ENCODE data around the gene ADRA1B.

ADRA1B gene

DNA sequence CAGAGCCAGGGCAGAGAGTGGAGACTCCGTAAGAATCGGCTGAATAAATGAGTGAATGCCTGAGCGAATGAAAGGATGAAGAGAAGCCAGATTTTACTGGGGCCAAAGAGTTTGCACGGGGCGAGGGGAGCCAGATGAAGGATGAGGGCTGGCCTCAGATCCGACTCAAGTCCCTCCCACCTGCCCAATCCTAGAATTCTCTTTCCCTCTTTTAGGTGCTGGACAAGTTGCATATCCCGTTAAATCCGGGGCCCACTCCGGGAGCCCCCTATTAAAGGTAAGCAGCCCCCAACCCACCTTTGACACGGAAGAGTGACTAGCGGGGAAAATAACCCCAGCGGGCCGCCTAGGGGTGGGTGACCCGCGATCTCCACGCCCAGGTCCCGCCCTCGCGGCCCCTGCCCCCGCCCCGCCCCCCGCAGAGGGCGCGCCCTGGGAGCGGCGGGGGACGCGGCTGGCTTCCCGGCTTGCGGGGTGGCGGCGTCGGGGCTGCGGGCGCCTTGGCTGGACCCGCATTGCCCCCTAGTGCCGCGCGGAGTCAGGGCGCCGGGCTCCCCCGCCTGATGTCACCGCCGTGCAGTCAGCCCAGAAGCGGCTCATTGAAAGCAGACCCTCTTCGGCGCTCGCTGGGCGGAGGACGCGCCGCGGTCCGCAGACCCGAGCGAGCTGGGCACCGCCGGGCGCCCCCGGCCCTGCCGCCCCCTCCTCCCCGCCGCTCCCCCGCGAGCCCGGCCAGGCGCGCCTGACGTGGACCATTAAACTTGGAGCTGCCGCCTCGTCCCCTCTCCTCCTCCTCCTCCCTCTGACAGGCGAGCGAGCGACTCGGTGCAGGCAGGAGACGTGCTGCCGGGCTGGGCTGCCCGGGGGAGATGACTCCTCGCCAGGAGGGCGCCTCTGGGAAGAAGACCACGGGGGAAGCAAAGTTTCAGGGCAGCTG, at the start of gene ADRA1B:
ADRA1B (plus strand) TSS at position 579 of the 937 bp plus-strand sequence. CDS start 424 bp downstream, outside the sequence.
- Mint-ChIP-seq H3K4me1 (ENCODE audit: low read depth) (peaks cover 12% of the 10 kb centered on the region), H3K27me3 (peaks cover 67% of the 10 kb centered on the region), H3K36me3 (ENCODE audit: low read depth) (no peaks in the 10 kb centered on the region), H3K27ac (no peak within 1 kb of the TSS), H3K4me3 (no peak within 1 kb of the TSS), H3K9me3 (no peaks in the 10 kb centered on the region)
- intact Hi-C loops (cut with micrococcal nuclease), result loop anchor here (2.0 to 5.0 kb wide), 4 partner anchors 399 to 629 kb away; partner anchors contain the start of gene IL12B

GRCh38 chr5:159873680-159874079, 42.6 kb upstream of the ADRA1B start:
- Mint-ChIP-seq H3K4me3 (no peak overlapping the region), H3K4me1 (ENCODE audit: low read depth) (no peaks in the 10 kb centered on the region), H3K27ac (no peak overlapping the region), H3K27me3 (peaks cover 8% of the 10 kb centered on the region), H3K36me3 (ENCODE audit: low read depth) (no peaks in the 10 kb centered on the region), H3K9me3 (no peaks in the 10 kb centered on the region)
- intact Hi-C loops (cut with micrococcal nuclease), result no loop called here

- H3K27ac Mint-ChIP-seq, result no peak overlapping the region
- no peaks in the 10 kb centered on the region for H3K4me1 Mint-ChIP-seq (ENCODE audit: low read depth)
- no peak overlapping the region for H3K4me3 Mint-ChIP-seq
- H3K36me3 Mint-ChIP-seq (ENCODE audit: low read depth), result no peaks in the 10 kb centered on the region
- H3K9me3 Mint-ChIP-seq, result no peaks in the 10 kb centered on the region
- intact Hi-C loops (cut with micrococcal nuclease), result no loop called here
- H3K27me3 Mint-ChIP-seq, result peaks cover 12% of the 10 kb centered on the region
Observed at GRCh38 chr5:159874263-159874662, 42.0 kb upstream of the ADRA1B start.

DNA sequence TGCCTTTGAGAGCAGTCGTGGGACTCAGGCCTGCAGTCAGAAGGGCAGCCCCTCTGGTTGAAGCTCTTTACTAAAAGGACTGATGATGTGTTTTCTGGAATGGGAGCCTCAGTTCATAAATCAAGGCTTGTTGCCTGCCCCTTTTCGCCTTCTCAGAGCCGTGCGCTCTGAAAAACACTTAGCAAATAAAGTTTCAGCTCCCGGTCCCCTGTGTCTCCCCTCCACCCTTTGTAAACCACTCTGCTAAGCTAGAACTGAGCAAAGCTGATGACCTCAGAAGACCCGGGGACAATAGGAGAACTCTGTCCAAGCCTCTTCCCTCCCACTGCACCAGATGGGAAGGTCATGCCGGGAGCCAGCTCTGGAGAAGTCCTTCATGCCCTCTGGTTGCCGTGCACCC, 39.3 kb upstream of the ADRA1B start:
- no peaks in the 10 kb centered on the region for H3K4me1 Mint-ChIP-seq (ENCODE audit: low read depth)
- no peaks in the 10 kb centered on the region for H3K9me3 Mint-ChIP-seq
- H3K27ac Mint-ChIP-seq, result no peak overlapping the region
- intact Hi-C loops (cut with micrococcal nuclease), result no loop called here
- H3K36me3 Mint-ChIP-seq (ENCODE audit: low read depth), result no peaks in the 10 kb centered on the region
- H3K27me3 Mint-ChIP-seq, result peaks cover 15% of the 10 kb centered on the region
- no peak overlapping the region for H3K4me3 Mint-ChIP-seq

GRCh38 chr5:159877894-159878448, 38.3 kb upstream of the ADRA1B start:
- Mint-ChIP-seq H3K4me3 (no peak overlapping the region), H3K9me3 (no peaks in the 10 kb centered on the region), H3K4me1 (ENCODE audit: low read depth) (no peaks in the 10 kb centered on the region), H3K27ac (no peak overlapping the region), H3K36me3 (ENCODE audit: low read depth) (no peaks in the 10 kb centered on the region), H3K27me3 (peaks cover 14% of the 10 kb centered on the region)
- intact Hi-C loops (cut with micrococcal nuclease), result no loop called here

- H3K4me1 Mint-ChIP-seq (ENCODE audit: low read depth), result no peaks in the 10 kb centered on the region
- no peaks in the 10 kb centered on the region for H3K9me3 Mint-ChIP-seq
- peaks cover 14% of the 10 kb centered on the region for H3K27me3 Mint-ChIP-seq
- H3K27ac Mint-ChIP-seq, result no peak overlapping the region
- no peak overlapping the region for H3K4me3 Mint-ChIP-seq
- no peaks in the 10 kb centered on the region for H3K36me3 Mint-ChIP-seq (ENCODE audit: low read depth)
- intact Hi-C loops (cut with micrococcal nuclease), result no loop called here
Observed at GRCh38 chr5:159878988-159879471, 37.3 kb upstream of the ADRA1B start.

- intact Hi-C loops (cut with micrococcal nuclease), result no loop called here
- Mint-ChIP-seq H3K4me3 (no peak overlapping the region), H3K27me3 (peaks cover 14% of the 10 kb centered on the region), H3K36me3 (ENCODE audit: low read depth) (no peaks in the 10 kb centered on the region), H3K4me1 (ENCODE audit: low read depth) (no peaks in the 10 kb centered on the region), H3K27ac (no peak overlapping the region), H3K9me3 (no peaks in the 10 kb centered on the region)
Observed at GRCh38 chr5:159880676-159881075, 35.6 kb upstream of the ADRA1B start.

DNA sequence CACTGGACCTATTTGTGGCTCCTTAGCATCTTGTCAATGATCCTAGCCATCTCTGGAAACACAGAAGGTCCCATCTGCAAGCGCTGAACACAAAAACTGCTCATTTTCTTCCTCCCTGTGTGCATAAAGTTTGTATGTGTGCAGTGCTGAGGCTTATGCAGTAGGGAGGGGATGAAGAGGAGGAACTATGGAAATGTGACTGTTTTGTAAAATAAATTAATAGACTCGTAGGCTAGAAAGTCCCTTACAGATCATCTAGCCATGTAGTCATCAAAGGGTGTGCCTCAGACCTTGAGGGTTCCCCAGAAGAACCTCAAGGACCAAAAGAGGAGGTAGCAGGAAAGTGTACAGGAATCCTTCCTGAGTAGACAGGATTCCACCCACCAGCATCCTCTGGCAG, 34.3 kb upstream of the ADRA1B start:
- H3K4me1 Mint-ChIP-seq (ENCODE audit: low read depth), result no peaks in the 10 kb centered on the region
- H3K27me3 Mint-ChIP-seq, result peaks cover 14% of the 10 kb centered on the region
- no peak overlapping the region for H3K4me3 Mint-ChIP-seq
- intact Hi-C loops (cut with micrococcal nuclease), result no loop called here
- H3K27ac Mint-ChIP-seq, result no peak overlapping the region
- H3K9me3 Mint-ChIP-seq, result no peaks in the 10 kb centered on the region
- no peaks in the 10 kb centered on the region for H3K36me3 Mint-ChIP-seq (ENCODE audit: low read depth)

GRCh38 chr5:159883522-159883950, 32.7 kb upstream of the ADRA1B start:
- Mint-ChIP-seq H3K9me3 (no peaks in the 10 kb centered on the region), H3K27me3 (peaks cover 14% of the 10 kb centered on the region), H3K36me3 (ENCODE audit: low read depth) (no peaks in the 10 kb centered on the region), H3K4me1 (ENCODE audit: low read depth) (no peaks in the 10 kb centered on the region), H3K4me3 (no peak overlapping the region), H3K27ac (no peak overlapping the region)
- intact Hi-C loops (cut with micrococcal nuclease), result no loop called here

- no peaks in the 10 kb centered on the region for H3K9me3 Mint-ChIP-seq
- intact Hi-C loops (cut with micrococcal nuclease), result no loop called here
- no peak overlapping the region for H3K4me3 Mint-ChIP-seq
- H3K4me1 Mint-ChIP-seq (ENCODE audit: low read depth), result no peaks in the 10 kb centered on the region
- peaks cover 9% of the 10 kb centered on the region for H3K27me3 Mint-ChIP-seq
- H3K27ac Mint-ChIP-seq, result no peak overlapping the region
- no peaks in the 10 kb centered on the region for H3K36me3 Mint-ChIP-seq (ENCODE audit: low read depth)
Observed at GRCh38 chr5:159884917-159885620, 31.2 kb upstream of the ADRA1B start.

GRCh38 chr5:159886296-159886695, 30.0 kb upstream of the ADRA1B start:
- Mint-ChIP-seq H3K4me1 (ENCODE audit: low read depth) (no peaks in the 10 kb centered on the region), H3K27me3 (peaks cover 7% of the 10 kb centered on the region), H3K36me3 (ENCODE audit: low read depth) (no peaks in the 10 kb centered on the region), H3K27ac (no peak overlapping the region), H3K9me3 (no peaks in the 10 kb centered on the region), H3K4me3 (no peak overlapping the region)
- intact Hi-C loops (cut with micrococcal nuclease), result no loop called here

GRCh38 chr5:159887050-159887449, 29.2 kb upstream of the ADRA1B start:
- Mint-ChIP-seq H3K4me3 (no peak overlapping the region), H3K9me3 (no peaks in the 10 kb centered on the region), H3K36me3 (ENCODE audit: low read depth) (no peaks in the 10 kb centered on the region), H3K27ac (no peak overlapping the region), H3K27me3 (peaks cover 5% of the 10 kb centered on the region), H3K4me1 (ENCODE audit: low read depth) (no peaks in the 10 kb centered on the region)
- intact Hi-C loops (cut with micrococcal nuclease), result no loop called here

- H3K36me3 Mint-ChIP-seq (ENCODE audit: low read depth), result no peaks in the 10 kb centered on the region
- H3K4me1 Mint-ChIP-seq (ENCODE audit: low read depth), result no peaks in the 10 kb centered on the region
- no peak overlapping the region for H3K27ac Mint-ChIP-seq
- H3K9me3 Mint-ChIP-seq, result no peaks in the 10 kb centered on the region
- peaks cover 3% of the 10 kb centered on the region for H3K27me3 Mint-ChIP-seq
- H3K4me3 Mint-ChIP-seq, result no peak overlapping the region
- intact Hi-C loops (cut with micrococcal nuclease), result no loop called here
Observed at GRCh38 chr5:159888860-159889259, 27.4 kb upstream of the ADRA1B start.

- no peaks in the 10 kb centered on the region for H3K9me3 Mint-ChIP-seq
- intact Hi-C loops (cut with micrococcal nuclease), result no loop called here
- no peak overlapping the region for H3K27ac Mint-ChIP-seq
- no peak overlapping the region for H3K4me3 Mint-ChIP-seq
- H3K27me3 Mint-ChIP-seq, result peaks cover 7% of the 10 kb centered on the region
- H3K36me3 Mint-ChIP-seq (ENCODE audit: low read depth), result no peaks in the 10 kb centered on the region
- H3K4me1 Mint-ChIP-seq (ENCODE audit: low read depth), result no peaks in the 10 kb centered on the region
Observed at GRCh38 chr5:159890141-159890540, 26.1 kb upstream of the ADRA1B start.
